ENCODE measurements around the gene KANSL1. TPM values are rescaled to one million over a fixed set of nuclear protein-coding genes. Genes with fewer than 3 reads are reported as not detected.
A peak's percentile ranks its signal among the peaks of the same experiment; 100 is the strongest.
"Not testable (repeated sequence)": the region's sequence is repeated elsewhere in the genome, so short reads cannot be mapped to it uniquely, and the experiment has no call there.

KANSL1 gene
- total and polyA plus RNA-seq, 9 of the 15 experiments (the other 6 are each of a cell fraction or from before 2014, with no cell fraction given), result 3.6 to 55.4 (median 31.8) TPM

GRCh38 chr17:46225274-46225794, 32.1 kb upstream of the KANSL1 start (continued):
- peak in 1 of 2 experiments; percentile 41; a peak in 1 of 4 replicates for TF ChIP-seq FOXK2 (conservative IDR thresholded peaks at IDR 0.05 in 1 of 2, IDR thresholded peaks at IDR 0.05 in 1 of 2; ENCODE audit: low read depth in 2 of 2)
- TF ChIP-seq ESRRA (IDR thresholded peaks at IDR 0.05; ENCODE audit: borderline replicate concordance, low read depth), result 0 out of 2 replicates have a peak, but pooled peaks have one; percentile 38
- TF ChIP-seq NEUROD1 (IDR thresholded peaks at IDR 0.05; ENCODE audit: borderline replicate concordance, low read depth, low read length, partially characterized antibody), result peak; percentile 91
- TF ChIP-seq RCOR1 (IDR thresholded peaks at IDR 0.05; ENCODE audit: borderline replicate concordance in 1 of 2, low read depth in 2 of 2, low read length in 2 of 2), result peak in 1 of 2 experiments; percentile 38; a peak in 1 of 4 replicates
- peak; percentile 78 for TF ChIP-seq CHD2 (IDR thresholded peaks at IDR 0.05; ENCODE audit: low read depth, low read length)
- not testable (repeated sequence) for TF ChIP-seq ZNF740 (CRISPR knock-in tag; IDR thresholded peaks at IDR 0.05)
- peak in 1 of 2 experiments; percentile 56; a peak in 1 of 4 replicates for TF ChIP-seq ZNF740 (tag; IDR thresholded peaks at IDR 0.05)
- TF ChIP-seq ASH1L (IDR thresholded peaks at IDR 0.05; ENCODE audit: borderline replicate concordance, low read depth, partially characterized antibody), result peak; percentile 92
- TF ChIP-seq OTX1 (CRISPR knock-in tag; IDR thresholded peaks at IDR 0.05), result 0 out of 2 replicates have a peak, but pooled peaks have one; percentile 25

- BruUV-seq (replicated peaks); intact Hi-C loops (cut with micrococcal nuclease): not testable (repeated sequence)
- DNase-seq (ENCODE audit: extremely low read depth in 1 of 4, low spot score in 3 of 4), result peak in 2 of 4 experiments; percentile 53 to 56
Observed at GRCh38 chr17:46224864-46225263, 31.6 kb upstream of the KANSL1 start.

GRCh38 chr17:46223041-46223440, 29.8 kb upstream of the KANSL1 start:
- H3K4me3 ChIP-seq; H3K9me1 ChIP-seq (ENCODE audit: control insufficient read depth, insufficient read depth, low read length); in situ Hi-C loops (cut with MboI); H3K4me2 ChIP-seq (ENCODE audit: insufficient read depth, low read length); DNase-seq (ENCODE audit: extremely low read depth in 1 of 4, low spot score in 3 of 4); intact Hi-C loops (cut with micrococcal nuclease); H3K4me1 ChIP-seq (replicated peaks in 1 of 2; ENCODE audit: control insufficient read depth in 2 of 2, insufficient read depth in 2 of 2, low read length in 2 of 2); H3K27ac ChIP-seq (ENCODE audit: extremely low read depth, low read depth, low read length); FAIRE-seq; H4K20me1 ChIP-seq (replicated peaks; ENCODE audit: control insufficient read depth, insufficient read depth, low read length); POLR2A ChIA-PET; ATAC-seq; H3K27me3 ChIP-seq (ENCODE audit: control insufficient read depth in 2 of 2, insufficient read depth in 2 of 2, low read length in 2 of 2); CTCF ChIA-PET (ENCODE audit: low intra/inter-chr PET ratio); H2AFZ ChIP-seq (ENCODE audit: low read depth, low read length); H3K9ac ChIP-seq (ENCODE audit: insufficient read depth in 1 of 2, low read depth in 2 of 2, low read length in 2 of 2); H3K9me3 ChIP-seq (replicated peaks; ENCODE audit: control insufficient read depth, insufficient read depth, low read depth, low read length); H3K79me2 ChIP-seq (ENCODE audit: control insufficient read depth, insufficient read depth, low read length): not testable (repeated sequence)
- WGBS (ENCODE audit: insufficient coverage, low coverage, missing lambda C conversion rate), result no CpG with 5 or more reads among the region's 2 CpGs
- TSS peak; percentile 52 for BruUV-seq (replicated peaks)
- H3K36me3 ChIP-seq (ENCODE audit: control insufficient read depth, insufficient read depth, low read length), result peaks cover 12% of the 10 kb centered on the region; the same call in 1 of the 3 replicates

More at GRCh38 chr17:46224864-46225263, 31.6 kb upstream of the KANSL1 start:
- H3K9me1 ChIP-seq (ENCODE audit: control insufficient read depth, insufficient read depth, low read length); H3K79me2 ChIP-seq (ENCODE audit: control insufficient read depth, insufficient read depth, low read length); H4K20me1 ChIP-seq (replicated peaks; ENCODE audit: control insufficient read depth, insufficient read depth, low read length); H3K4me1 ChIP-seq (replicated peaks in 1 of 2; ENCODE audit: control insufficient read depth in 2 of 2, insufficient read depth in 2 of 2, low read length in 2 of 2); in situ Hi-C loops (cut with MboI); FAIRE-seq; H3K27me3 ChIP-seq (ENCODE audit: control insufficient read depth in 2 of 2, insufficient read depth in 2 of 2, low read length in 2 of 2); POLR2A ChIA-PET; H3K36me3 ChIP-seq (ENCODE audit: control insufficient read depth, insufficient read depth, low read length); CTCF ChIA-PET (ENCODE audit: low intra/inter-chr PET ratio); H3K9me3 ChIP-seq (replicated peaks; ENCODE audit: control insufficient read depth, insufficient read depth, low read depth, low read length): not testable (repeated sequence)
- H3K4me2 ChIP-seq (ENCODE audit: insufficient read depth, low read length), result peak overlapping the region; percentile 59; the same call in 1 of the 2 replicates
- peak overlapping the region; percentile 49; the same call in 1 of the 3 replicates for H3K27ac ChIP-seq (ENCODE audit: extremely low read depth, low read depth, low read length)
- peak overlapping the region; percentile 62 for H3K4me3 ChIP-seq
- H3K9ac ChIP-seq (ENCODE audit: insufficient read depth in 1 of 2, low read depth in 2 of 2, low read length in 2 of 2), result peak overlapping the region in 1 of 2 experiments; percentile 87; a peak in 3 of 4 replicates
- TF ChIP-seq SIN3B (IDR thresholded peaks at IDR 0.05; ENCODE audit: low read depth), result peak; percentile 34; the same call in 1 of the 2 replicates
- TF ChIP-seq CXXC5 (CRISPR knock-in tag; IDR thresholded peaks at IDR 0.05), result 0 out of 2 replicates have a peak, but pooled peaks have one; percentile 15
- TF ChIP-seq ZBTB7A (IDR thresholded peaks at IDR 0.05; ENCODE audit: borderline replicate concordance, control insufficient read depth, low read depth, low read length), result peak; percentile 58; the same call in 1 of the 2 replicates
- peak in 1 of 2 experiments; percentile 51; a peak in 1 of 4 replicates for TF ChIP-seq NONO (IDR thresholded peaks at IDR 0.05; ENCODE audit: low read depth in 2 of 2, low read length in 1 of 2)
- TF ChIP-seq GATAD2B (IDR thresholded peaks at IDR 0.05; ENCODE audit: borderline replicate concordance), result peak; percentile 57; the same call in 1 of the 2 replicates
- peak; percentile 24; the same call in 1 of the 2 replicates for TF ChIP-seq ZFX (CRISPR knock-in tag; IDR thresholded peaks at IDR 0.05)
- peak; percentile 36 for TF ChIP-seq RBBP5 (IDR thresholded peaks at IDR 0.05; ENCODE audit: borderline replicate concordance, insufficient read depth, low read length, poor library complexity, severe bottlenecking)
- TF ChIP-seq PHF8 (IDR thresholded peaks at IDR 0.05; ENCODE audit: borderline replicate concordance, low read length), result peak; percentile 14; the same call in 1 of the 2 replicates
- peak overlapping the region; percentile 56; the same call in 1 of the 2 replicates for H2AFZ ChIP-seq (ENCODE audit: low read depth, low read length)
- 0% methylated on average over 8 of the region's 54 CpGs for WGBS (ENCODE audit: insufficient coverage, low coverage, missing lambda C conversion rate)
- ATAC-seq, result peak; percentile 70

All from K562 (cell line).